ENCODE results near the gene SORBS1.

DNA sequence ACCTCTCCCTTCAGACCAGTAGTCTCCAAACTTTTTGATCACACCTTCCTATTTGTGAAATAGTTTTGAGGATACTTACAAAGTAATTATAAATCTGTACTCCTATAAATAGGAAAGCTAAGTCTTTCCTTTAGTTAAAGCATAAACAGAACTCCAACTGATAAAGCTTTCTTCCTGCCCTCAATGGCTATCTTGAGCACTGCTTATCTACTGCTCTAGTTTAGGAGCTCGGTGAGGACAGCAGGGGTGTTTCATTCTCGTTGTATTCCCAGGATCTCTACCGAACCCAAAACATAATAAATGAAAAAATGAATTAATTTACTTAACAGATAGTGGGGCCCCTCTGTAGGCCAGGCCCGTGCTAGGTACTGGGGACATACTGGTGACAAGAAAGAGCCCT lies 17.7 kb downstream of the SORBS1 start:
- no peak for TF ChIP-seq POLR2AphosphoS5 (IDR thresholded peaks at IDR 0.05; ENCODE audit: insufficient read depth, low read depth, low read length)
- no peak for TF ChIP-seq CTCF (IDR thresholded peaks at IDR 0.05; ENCODE audit: extremely low read depth in 1 of 2, insufficient read depth in 1 of 2, low read depth in 1 of 2, low read length in 2 of 2)
- no peak for TF ChIP-seq POLR2A (IDR thresholded peaks at IDR 0.05; ENCODE audit: low read depth, low read length)
- TF ChIP-seq FOS (IDR thresholded peaks at IDR 0.05; ENCODE audit: borderline replicate concordance, insufficient read depth, low read length) = no peak
- TF ChIP-seq MAX (IDR thresholded peaks at IDR 0.05; ENCODE audit: insufficient read depth, insufficient read length) = no peak
- TF ChIP-seq EZH2 (IDR thresholded peaks at IDR 0.05; ENCODE audit: borderline replicate concordance, low read depth, low read length, severe bottlenecking) = no peak

Measured in endothelial cell of umbilical vein (primary cell).